Suppressor macrophage treated with lipopolysaccharide for 4 hours (primary cell): Measurements from ENCODE around the gene GAS2L2.
"Not testable (repeated sequence)": the region's sequence is repeated elsewhere in the genome, so short reads cannot be mapped to it uniquely, and the experiment has no call there.

Experiments
- DNase-seq: peaks from one replicate; pipeline ENCODE4 v3.0.0-alpha.2; 2020

Gene GAS2L2

GRCh38 chr17:35773129-35773528 is 20.1 kb upstream of the GAS2L2 start:
- DNase-seq = no peak

GRCh38 chr17:35769895-35770486 is 17.0 kb upstream of the GAS2L2 start:
- no peak for DNase-seq

- no peak for DNase-seq
Observed at GRCh38 chr17:35768797-35769196, 15.8 kb upstream of the GAS2L2 start.

GRCh38 chr17:35766903-35767510 is 14.0 kb upstream of the GAS2L2 start:
- DNase-seq = peak; percentile 48

- DNase-seq = no peak
Observed at GRCh38 chr17:35766489-35766877, 13.4 kb upstream of the GAS2L2 start.

- DNase-seq = no peak
Observed at GRCh38 chr17:35765756-35766488, 12.9 kb upstream of the GAS2L2 start.

- DNase-seq = no peak
Observed at GRCh38 chr17:35765086-35765710, 12.2 kb upstream of the GAS2L2 start.

- DNase-seq = peak; percentile 93
Observed at GRCh38 chr17:35764123-35764991, 11.3 kb upstream of the GAS2L2 start.

- no peak for DNase-seq
Observed at GRCh38 chr17:35763767-35764122, 10.7 kb upstream of the GAS2L2 start.

GRCh38 chr17:35761601-35762000 is 8.6 kb upstream of the GAS2L2 start:
- no peak for DNase-seq

GRCh38 chr17:35760587-35760986 is 7.5 kb upstream of the GAS2L2 start, which contains the start of gene C17orf50:
Gene C17orf50 (plus strand): TSS chr17:35760887. CDS start chr17:35760942, 55 bp downstream.
- no peak for DNase-seq

GRCh38 chr17:35757243-35757642 is 4.2 kb upstream of the GAS2L2 start:
- DNase-seq = no peak

GRCh38 chr17:35752471-35752870 is 568 bp downstream of the GAS2L2 start:
- no peak for DNase-seq

- not testable (repeated sequence) for DNase-seq
Observed at GRCh38 chr17:35751541-35751940, 1.5 kb downstream of the GAS2L2 start.

- no peak for DNase-seq
Observed at GRCh38 chr17:35750526-35751395, 2.3 kb downstream of the GAS2L2 start.

GRCh38 chr17:35749560-35750412 is 3.3 kb downstream of the GAS2L2 start:
- DNase-seq = no peak

GRCh38 chr17:35748979-35749378 is 4.1 kb downstream of the GAS2L2 start:
- DNase-seq = no peak

GRCh38 chr17:35748341-35748841 is 4.6 kb downstream of the GAS2L2 start:
- DNase-seq = no peak

- DNase-seq = peak; percentile 80
Observed at GRCh38 chr17:35747540-35748017, 5.5 kb downstream of the GAS2L2 start.

GRCh38 chr17:35745749-35746320 is 7.2 kb downstream of the GAS2L2 start:
- no peak for DNase-seq
